Gastrocnemius medialis (tissue), 4 donors: ENCODE measurements around the gene PLD5.

ENCODE experiments used
- CTCF ChIP-seq, 5 experiments: fragments of 450-650 bp in 3 of 5; fragments of 200-600 bp in 2 of 5; sonication (generic) in 2 of 5; IDR thresholded peaks in 4 of 5; conservative IDR thresholded peaks in 1 of 5; 1 replicate in 4 of 5; 2 replicates in 1 of 5; pipeline ENCODE4 v1.5.1; 2016 to 2019; ENCODE audit warnings: antibody characterized with exemption in 5 of 5, mild to moderate bottlenecking in 3 of 5, moderate library complexity in 3 of 5
- POLR2A ChIP-seq, 2 donors: fragments of 450-650 bp; IDR thresholded peaks; one replicate each; pipeline ENCODE4 v1.6.1; 2017; ENCODE audit warnings: antibody characterized with exemption in 2 of 2, mild to moderate bottlenecking in 2 of 2, moderate library complexity in 2 of 2

GRCh38 chr1:242412921-242413320 is 111.6 kb downstream of the PLD5 start:
- TF ChIP-seq POLR2A (IDR thresholded peaks at IDR 0.05) (no peak), CTCF (IDR thresholded peaks at IDR 0.05 in 4 of 5, conservative IDR thresholded peaks at IDR 0.05 in 1 of 5) (no peak)
